ENCODE data around the gene CHCHD6. TPM values are rescaled to one million over a fixed set of nuclear protein-coding genes. Genes with fewer than 3 reads are reported as not detected.

The CHCHD6 gene, protein sequence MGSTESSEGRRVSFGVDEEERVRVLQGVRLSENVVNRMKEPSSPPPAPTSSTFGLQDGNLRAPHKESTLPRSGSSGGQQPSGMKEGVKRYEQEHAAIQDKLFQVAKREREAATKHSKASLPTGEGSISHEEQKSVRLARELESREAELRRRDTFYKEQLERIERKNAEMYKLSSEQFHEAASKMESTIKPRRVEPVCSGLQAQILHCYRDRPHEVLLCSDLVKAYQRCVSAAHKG
- 17.2 TPM for total RNA-seq (ENCODE audit: unreplicated experiment)
- long read RNA-seq, transcript CHCHD6-201 (8 exons, 1,006 nt): major isoform, 15 of 17 reads
- long read RNA-seq, partial matches to known transcripts: 0 of 17 reads
- long read RNA-seq, other reads (novel, unspliced or antisense): 2 of 17 reads

DNA sequence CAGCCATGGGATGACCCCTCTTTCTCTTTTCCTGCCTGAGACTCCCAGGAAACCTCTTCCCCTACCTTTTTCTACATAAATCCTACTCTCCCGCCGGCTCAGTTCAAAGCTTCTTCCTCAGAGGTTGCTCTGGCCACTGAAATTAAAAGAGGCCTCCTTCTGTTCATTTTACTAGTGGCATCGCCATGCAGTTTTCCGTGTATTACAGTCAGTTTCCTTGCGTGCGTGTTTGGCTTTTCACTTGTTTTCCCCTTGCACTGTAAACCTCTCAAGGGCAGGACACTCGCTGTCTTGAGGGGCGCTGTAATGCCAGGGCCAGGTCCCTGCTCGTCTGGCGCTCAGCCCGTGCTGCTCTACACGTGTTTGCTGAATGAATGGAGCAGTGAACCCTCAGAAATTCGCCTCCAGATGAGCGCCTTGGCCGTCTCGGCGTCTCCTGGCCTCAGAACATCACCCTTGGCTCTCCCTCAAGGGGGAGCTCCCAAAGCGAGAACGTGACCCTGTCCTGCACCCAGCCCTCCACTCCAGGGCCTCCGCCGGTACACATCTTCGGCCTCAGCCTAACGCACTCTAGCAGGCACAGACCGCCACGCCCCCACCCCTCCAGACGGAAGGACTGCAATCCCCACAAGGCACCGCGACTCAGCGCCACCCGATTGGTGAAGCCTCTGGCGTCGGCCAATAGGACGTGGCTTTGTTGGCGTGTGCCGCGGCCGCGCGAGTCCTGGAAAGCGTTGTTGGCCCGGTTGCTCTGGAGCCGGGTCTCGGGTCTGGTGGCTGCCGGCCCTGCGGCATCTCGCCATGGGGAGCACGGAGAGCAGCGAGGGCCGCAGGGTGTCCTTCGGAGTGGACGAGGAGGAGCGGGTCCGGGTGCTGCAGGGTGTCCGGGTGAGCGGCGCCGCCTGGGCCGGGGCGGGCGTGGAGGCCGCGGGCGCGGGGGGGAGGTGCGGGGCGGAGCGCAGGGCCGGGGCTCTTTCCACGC lies at the start of gene CHCHD6:
TSS of gene CHCHD6 (plus strand) at position 729 of the 982 bp plus-strand sequence. CDS start at position 802, 73 bp downstream.
- DNase-seq: peak; percentile 97
- H3K4me1 Mint-ChIP-seq (ENCODE audit: low read depth, unreplicated experiment): peaks cover 13% of the 10 kb centered on the region
- H3K36me3 Mint-ChIP-seq (ENCODE audit: unreplicated experiment): no peaks in the 10 kb centered on the region
- peaks cover 10% of the 10 kb centered on the region for H3K27me3 Mint-ChIP-seq (ENCODE audit: unreplicated experiment)
- H3K4me3 Mint-ChIP-seq (ENCODE audit: unreplicated experiment): peak within 1 kb of the TSS; percentile 83
- H3K9me3 Mint-ChIP-seq (ENCODE audit: unreplicated experiment): peaks cover 3% of the 10 kb centered on the region
- TF ChIP-seq, protein P1, sequence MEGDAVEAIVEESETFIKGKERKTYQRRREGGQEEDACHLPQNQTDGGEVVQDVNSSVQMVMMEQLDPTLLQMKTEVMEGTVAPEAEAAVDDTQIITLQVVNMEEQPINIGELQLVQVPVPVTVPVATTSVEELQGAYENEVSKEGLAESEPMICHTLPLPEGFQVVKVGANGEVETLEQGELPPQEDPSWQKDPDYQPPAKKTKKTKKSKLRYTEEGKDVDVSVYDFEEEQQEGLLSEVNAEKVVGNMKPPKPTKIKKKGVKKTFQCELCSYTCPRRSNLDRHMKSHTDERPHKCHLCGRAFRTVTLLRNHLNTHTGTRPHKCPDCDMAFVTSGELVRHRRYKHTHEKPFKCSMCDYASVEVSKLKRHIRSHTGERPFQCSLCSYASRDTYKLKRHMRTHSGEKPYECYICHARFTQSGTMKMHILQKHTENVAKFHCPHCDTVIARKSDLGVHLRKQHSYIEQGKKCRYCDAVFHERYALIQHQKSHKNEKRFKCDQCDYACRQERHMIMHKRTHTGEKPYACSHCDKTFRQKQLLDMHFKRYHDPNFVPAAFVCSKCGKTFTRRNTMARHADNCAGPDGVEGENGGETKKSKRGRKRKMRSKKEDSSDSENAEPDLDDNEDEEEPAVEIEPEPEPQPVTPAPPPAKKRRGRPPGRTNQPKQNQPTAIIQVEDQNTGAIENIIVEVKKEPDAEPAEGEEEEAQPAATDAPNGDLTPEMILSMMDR (IDR thresholded peaks at IDR 0.05; ENCODE audit: partially characterized antibody, unreplicated experiment): no peak
- no peak within 1 kb of the TSS for H3K27ac Mint-ChIP-seq (ENCODE audit: unreplicated experiment)

DNA sequence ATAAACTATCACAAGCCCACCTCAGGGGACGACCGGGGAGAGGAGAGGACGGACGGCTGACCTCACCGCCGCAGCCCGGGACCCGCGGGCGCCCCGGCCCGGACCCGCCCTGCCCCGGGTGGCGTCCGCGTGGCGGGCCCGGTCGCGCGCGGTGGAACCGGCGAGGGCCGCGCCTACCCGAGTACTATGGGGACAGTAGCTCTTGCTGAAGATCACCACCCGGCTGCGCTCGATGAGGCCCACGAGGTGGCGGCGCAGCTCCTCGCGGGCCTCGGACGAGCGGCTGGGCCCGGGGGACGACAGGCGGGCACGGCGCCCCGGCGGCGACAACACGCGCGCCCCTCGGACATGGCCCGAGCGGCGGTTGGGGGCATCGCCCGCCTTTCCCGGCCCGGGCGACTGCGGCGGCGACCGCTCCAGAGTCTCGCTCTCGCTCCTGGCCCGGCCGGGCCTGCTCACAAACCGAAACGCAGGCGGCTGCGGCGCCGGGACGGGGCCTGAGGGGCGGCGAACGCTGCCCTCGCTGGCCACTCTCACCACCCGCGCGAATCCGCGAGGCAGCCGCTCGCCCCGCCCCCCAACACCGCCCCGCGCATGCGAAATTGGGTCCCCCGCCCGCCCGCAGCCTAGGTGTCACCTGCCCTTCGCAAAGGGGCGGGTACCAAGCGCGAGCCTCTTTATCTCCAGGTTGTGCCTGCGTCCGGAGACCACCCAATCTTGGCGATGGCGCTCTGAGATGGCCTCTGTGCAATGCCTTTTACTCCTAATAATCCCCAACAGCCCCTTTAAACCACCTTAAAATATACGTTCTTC lies 49.3 kb upstream of the CHCHD6 start, which contains the start of gene TXNRD3:
TSS of gene TXNRD3 (minus strand) at position 554 of the 813 bp plus-strand sequence.
- Mint-ChIP-seq H3K36me3 (ENCODE audit: unreplicated experiment) (peaks cover 7% of the 10 kb centered on the region), H3K27ac (ENCODE audit: unreplicated experiment) (no peak within 1 kb of the TSS), H3K9me3 (ENCODE audit: unreplicated experiment) (peaks cover 4% of the 10 kb centered on the region), H3K27me3 (ENCODE audit: unreplicated experiment) (peaks cover 2% of the 10 kb centered on the region), H3K4me3 (ENCODE audit: unreplicated experiment) (peak within 1 kb of the TSS; percentile 86), H3K4me1 (ENCODE audit: low read depth, unreplicated experiment) (peaks cover 3% of the 10 kb centered on the region)
- DNase-seq: peak; percentile 71
- TF ChIP-seq, protein P1 (IDR thresholded peaks at IDR 0.05; ENCODE audit: partially characterized antibody, unreplicated experiment): no peak

DNA sequence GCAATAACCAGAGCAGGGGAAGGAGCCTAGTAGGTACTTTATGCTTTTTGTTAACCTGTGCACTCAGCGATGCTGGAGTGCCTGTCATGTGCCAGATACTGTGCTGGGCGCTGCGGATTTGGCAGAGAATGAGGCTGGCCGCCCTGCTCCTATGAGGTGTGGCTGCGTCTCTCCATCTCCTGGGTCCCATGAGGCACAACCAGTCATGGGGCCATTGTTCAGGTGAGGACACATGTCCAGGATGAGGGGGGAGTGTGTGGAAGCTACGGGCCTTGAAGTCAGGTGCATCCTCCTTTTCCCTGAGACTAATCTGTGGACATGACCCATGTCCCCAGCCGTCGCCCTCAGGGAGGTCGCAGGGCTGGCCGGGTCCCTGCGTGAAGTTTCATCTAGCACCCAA lies 48.2 kb upstream of the CHCHD6 start:
- Mint-ChIP-seq H3K27ac (ENCODE audit: unreplicated experiment) (no peak overlapping the region), H3K4me3 (ENCODE audit: unreplicated experiment) (no peak overlapping the region), H3K4me1 (ENCODE audit: low read depth, unreplicated experiment) (peaks cover 3% of the 10 kb centered on the region), H3K36me3 (ENCODE audit: unreplicated experiment) (peaks cover 9% of the 10 kb centered on the region), H3K27me3 (ENCODE audit: unreplicated experiment) (peaks cover 2% of the 10 kb centered on the region), H3K9me3 (ENCODE audit: unreplicated experiment) (peaks cover 6% of the 10 kb centered on the region)
- DNase-seq: no peak
- TF ChIP-seq, protein P1 (IDR thresholded peaks at IDR 0.05; ENCODE audit: partially characterized antibody, unreplicated experiment): no peak

DNA sequence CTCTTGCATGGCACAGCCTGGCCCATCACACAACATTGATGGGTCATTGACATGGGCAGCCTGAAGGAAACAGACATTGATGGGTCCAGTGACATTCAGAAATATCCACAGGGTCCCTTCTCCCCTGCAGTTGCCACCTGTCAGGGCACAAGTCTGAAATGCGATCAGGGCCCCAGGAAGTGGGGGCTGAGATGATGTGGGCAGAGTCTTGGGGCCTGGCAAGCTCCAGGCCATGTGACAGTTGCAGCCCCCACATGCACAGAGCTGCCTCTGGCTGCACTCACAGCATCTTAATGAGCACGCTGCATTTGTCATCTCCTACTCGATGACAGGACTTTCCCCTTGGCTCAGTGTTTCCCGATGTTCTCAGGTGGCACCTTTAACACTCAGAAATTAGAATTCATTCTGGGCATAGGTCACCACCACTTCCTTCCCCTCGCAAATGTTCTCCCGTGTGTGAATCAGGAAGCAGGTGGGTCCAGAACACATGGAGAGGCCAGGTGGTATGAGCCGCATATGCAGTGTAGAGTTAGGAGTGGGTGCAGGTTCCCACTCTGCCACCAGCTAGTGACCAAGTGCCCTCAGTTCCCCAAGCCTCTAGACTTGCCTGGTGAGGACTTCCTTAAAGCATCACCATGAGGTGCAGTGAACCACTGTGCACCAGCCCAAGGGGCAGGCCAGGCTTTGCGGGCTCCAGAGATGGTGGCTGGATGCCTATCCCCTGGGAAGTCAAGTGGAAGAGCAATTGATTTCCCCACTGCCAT lies 47.5 kb upstream of the CHCHD6 start:
- TF ChIP-seq, protein P1 (IDR thresholded peaks at IDR 0.05; ENCODE audit: partially characterized antibody, unreplicated experiment): no peak
- H3K27me3 Mint-ChIP-seq (ENCODE audit: unreplicated experiment): peaks cover 2% of the 10 kb centered on the region
- peaks cover 7% of the 10 kb centered on the region for H3K9me3 Mint-ChIP-seq (ENCODE audit: unreplicated experiment)
- DNase-seq: no peak
- no peak overlapping the region for H3K27ac Mint-ChIP-seq (ENCODE audit: unreplicated experiment)
- peaks cover 16% of the 10 kb centered on the region for H3K36me3 Mint-ChIP-seq (ENCODE audit: unreplicated experiment)
- peaks cover 3% of the 10 kb centered on the region for H3K4me1 Mint-ChIP-seq (ENCODE audit: low read depth, unreplicated experiment)
- H3K4me3 Mint-ChIP-seq (ENCODE audit: unreplicated experiment): no peak overlapping the region
